GM10248 (cell line): ENCODE results near the gene MTG2.

Experiments used
- CTCF ChIA-PET: fragments of 300-600 bp; sonication (Branson Sonifier 250); formaldehyde crosslinking; extraction: SDS; loops from one replicate; lab custom pipeline; 2021; ENCODE audit warnings: antibody characterized with exemption; lab: Yijun Ruan, JAX
- POLR2A ChIA-PET: fragments of 350-650 bp; sonication (Branson Sonifier 250); formaldehyde crosslinking; extraction: SDS; loops from one replicate; lab custom pipeline; 2020; ENCODE audit warnings: antibody characterized with exemption; lab: Yijun Ruan, JAX
- DNase-seq: peaks from one replicate; pipeline ENCODE4 v3.0.0; 2012; ENCODE audit errors: extremely low spot score
- CTCF ChIP-seq: IDR thresholded peaks from 2 replicates; pipeline ENCODE4 v1.5.1; 2012; ENCODE audit warnings: mild to moderate bottlenecking, low read depth; ENCODE audit errors: extremely low read depth, missing control alignments, control extremely low read depth

The MTG2 gene

DNA sequence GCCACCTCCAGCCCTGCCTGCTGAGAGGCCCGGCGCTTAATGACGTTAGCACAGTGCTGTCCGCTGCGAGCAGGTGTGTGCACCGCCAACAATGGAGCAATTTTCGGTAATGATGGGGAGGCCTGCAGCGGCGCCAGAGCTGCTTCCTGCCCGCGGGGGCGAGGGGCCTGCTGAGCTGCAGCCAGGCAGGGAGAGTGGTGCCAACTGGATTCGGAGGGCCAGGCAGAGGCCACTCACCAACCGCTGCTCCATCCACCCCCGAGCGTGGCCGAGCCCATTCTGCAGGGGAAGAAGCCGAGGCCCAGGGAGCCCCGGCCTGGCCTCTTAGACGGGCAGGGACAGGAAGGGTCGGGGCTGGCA is 27.6 kb downstream of the MTG2 start:
- no peak for TF ChIP-seq CTCF
- no peak for DNase-seq
- ChIA-PET POLR2A (no interaction called here), CTCF (interaction anchor here (1.0 kb wide), 1 partner anchor 23 kb away, joined by 3 read pairs; no protein-coding TSS in a partner anchor)

DNA sequence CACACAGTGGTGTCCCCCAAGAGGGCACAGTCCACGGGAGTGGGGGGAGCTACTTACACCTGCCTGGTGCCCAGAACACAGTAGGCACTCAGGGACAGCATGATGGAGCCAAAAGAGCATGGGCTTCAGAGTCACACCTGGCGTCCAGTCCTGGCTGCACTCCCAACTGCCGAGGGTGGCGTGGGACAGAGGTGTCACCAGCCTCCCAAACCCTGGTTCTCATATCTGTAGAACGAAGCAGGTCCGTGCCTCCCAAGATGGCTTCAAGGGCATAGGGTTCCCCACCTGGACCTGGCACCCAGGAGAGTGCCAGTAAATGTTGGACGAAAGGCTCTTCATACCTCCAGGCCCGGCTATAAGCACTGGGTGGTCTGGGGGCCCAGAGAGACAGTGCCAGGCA is 28.4 kb downstream of the MTG2 start:
- ChIA-PET POLR2A (no interaction called here), CTCF (no interaction called here)
- no peak for DNase-seq
- TF ChIP-seq CTCF: no peak

DNA sequence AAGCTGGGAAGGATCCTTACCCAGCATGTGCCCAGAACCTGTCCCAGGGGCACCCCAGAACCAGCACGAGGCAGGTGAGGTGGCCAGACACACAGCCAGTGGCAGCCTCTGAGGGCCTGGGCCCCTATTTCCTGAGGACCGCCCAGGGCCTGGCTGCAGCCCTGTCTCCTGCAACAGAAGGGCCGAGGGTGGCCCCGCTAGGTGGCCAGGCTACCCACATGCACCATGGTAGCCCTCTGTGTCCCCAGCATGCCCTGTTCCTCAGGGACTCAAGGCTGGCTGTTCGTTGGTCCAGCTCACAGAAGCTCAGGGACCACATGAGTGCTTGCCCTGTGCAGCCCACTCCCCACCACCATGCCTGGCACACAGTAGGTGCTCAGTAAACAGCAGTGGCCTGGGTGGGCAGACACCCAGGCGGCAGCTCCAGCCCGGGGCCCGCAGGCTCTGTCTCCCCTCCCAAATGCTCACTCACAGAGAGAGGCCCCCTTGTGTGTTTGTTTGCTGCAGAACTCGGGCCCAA is 29.0 kb downstream of the MTG2 start:
- TF ChIP-seq CTCF: no peak
- ChIA-PET CTCF (no interaction called here), POLR2A (no interaction called here)
- no peak for DNase-seq

DNA sequence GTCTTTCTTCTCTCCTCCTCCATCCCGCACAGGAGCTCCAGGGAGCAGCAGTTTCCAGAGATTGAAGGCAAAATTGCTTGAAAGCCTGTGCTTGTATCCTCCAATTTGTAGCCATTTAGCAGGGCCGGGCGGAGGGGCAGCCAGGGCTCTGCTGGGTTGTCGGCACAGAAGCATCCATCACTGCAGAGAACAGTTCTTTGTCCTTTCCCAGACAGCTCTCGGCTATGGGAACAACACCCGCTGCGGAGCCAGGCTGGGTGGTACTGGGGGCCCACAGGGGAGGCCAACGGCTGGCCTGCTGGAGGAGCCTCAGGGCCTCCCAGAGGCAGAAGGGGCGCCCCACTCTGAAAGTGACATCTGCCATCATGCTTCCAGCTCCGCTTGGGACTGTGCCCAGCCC is 29.5 kb downstream of the MTG2 start:
- CTCF ChIA-PET: no interaction called here
- POLR2A ChIA-PET: no interaction called here
- no peak for TF ChIP-seq CTCF
- DNase-seq: no peak

- TF ChIP-seq CTCF: peak; percentile 5
- POLR2A ChIA-PET: no interaction called here
- CTCF ChIA-PET: no interaction called here
- DNase-seq: no peak
Observed at GRCh38 chr20:62214067-62214466, 31.2 kb downstream of the MTG2 start.

GRCh38 chr20:62215020-62215990 is 32.5 kb downstream of the MTG2 start:
- TF ChIP-seq CTCF: no peak
- DNase-seq: no peak
- ChIA-PET CTCF (no interaction called here), POLR2A (no interaction called here)
